ENCODE data around the gene SLC38A1.
"Not testable (repeated sequence)": the region's sequence is repeated elsewhere in the genome, so short reads cannot be mapped to it uniquely, and the experiment has no call there.

Gene SLC38A1

DNA sequence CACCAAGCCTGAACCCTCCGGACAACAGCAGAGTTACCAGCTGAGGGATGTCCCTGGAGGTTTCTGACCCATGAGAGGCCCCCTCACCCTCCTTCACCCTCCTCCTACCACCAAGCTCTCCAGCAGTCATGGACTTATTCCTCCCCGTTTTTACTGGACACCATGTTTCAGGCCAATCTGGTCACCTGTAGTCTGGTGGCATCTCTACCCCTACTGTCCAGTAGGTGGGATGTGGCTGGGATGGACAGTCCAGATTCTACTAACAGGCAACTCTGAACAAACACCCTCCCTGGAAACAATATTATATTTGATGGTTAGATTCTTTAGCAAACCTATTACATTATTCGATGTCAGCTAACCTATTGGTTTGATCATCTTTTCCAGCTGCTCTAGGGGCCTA lies 83.2 kb downstream of the SLC38A1 start:
- Mint-ChIP-seq H3K27ac (peak overlapping the region; percentile 76), H3K4me1 (ENCODE audit: low read depth) (peaks cover 59% of the 10 kb centered on the region), H3K36me3 (peaks cover 18% of the 10 kb centered on the region), H3K9me3 (ENCODE audit: low read depth) (no peaks in the 10 kb centered on the region), H3K27me3 (no peaks in the 10 kb centered on the region), H3K4me3 (no peak overlapping the region)

DNA sequence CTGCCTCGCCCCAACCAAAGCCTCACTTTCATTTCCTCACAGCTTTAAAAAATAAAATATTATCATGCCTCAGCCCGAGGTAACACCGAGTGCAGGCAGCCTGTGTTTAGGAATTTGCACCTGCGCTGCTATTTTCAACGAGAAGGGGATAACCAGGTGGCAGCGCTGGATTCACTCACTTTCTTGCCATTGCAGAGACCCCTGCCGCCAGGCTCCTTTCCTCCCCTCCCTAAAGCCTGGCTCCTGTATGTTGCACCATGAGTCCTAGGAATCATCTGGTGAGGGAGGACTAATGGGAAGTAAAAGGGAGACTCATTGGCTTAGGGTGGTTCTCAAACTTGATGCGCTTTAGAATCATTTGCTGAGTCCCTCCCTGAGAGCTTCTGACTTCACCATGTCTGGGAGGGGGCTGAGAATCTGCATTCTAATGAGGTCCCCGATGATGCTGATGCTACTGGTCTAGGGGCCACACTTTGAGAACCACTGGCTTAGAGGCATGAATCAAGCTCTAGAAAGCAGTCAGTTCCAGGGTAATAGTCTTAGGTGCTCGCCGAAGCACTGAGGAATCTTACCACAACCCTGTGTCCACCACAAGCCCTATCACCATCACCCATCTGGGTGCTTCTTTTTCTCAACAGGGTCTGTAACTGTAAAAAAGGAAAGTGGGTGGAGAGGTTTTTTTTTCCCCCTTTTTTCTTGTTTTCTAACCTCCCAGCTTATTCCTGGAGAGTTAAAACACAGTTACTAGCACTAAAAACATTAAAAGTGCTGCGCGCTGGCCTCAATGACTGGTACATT lies 83.8 kb downstream of the SLC38A1 start:
- Mint-ChIP-seq H3K9me3 (ENCODE audit: low read depth) (no peaks in the 10 kb centered on the region), H3K4me3 (no peak overlapping the region), H3K27me3 (no peaks in the 10 kb centered on the region), H3K36me3 (peaks cover 13% of the 10 kb centered on the region), H3K27ac (peak overlapping the region; percentile 80), H3K4me1 (ENCODE audit: low read depth) (peaks cover 60% of the 10 kb centered on the region)

DNA sequence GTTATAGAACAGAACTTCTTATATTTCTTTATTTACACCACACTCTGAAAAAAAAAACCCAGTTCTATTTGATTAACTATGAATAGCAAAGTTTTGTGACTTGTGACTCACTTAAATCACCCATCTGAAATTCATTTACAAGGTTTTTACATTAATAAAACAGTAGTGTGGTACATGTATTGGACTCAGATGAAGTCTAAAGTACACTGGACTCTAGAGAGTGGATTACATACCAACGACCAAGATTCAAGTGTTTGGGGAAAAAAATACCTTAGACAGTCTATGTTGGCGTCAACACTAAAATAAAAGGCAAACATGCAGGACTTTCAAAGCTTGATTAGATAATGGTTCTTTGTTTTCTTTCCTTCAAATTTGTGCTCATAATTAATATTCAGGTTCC lies 85.7 kb downstream of the SLC38A1 start:
- no peaks in the 10 kb centered on the region for H3K27me3 Mint-ChIP-seq
- no peak overlapping the region for H3K4me3 Mint-ChIP-seq
- no peaks in the 10 kb centered on the region for H3K9me3 Mint-ChIP-seq (ENCODE audit: low read depth)
- peaks cover 64% of the 10 kb centered on the region for H3K4me1 Mint-ChIP-seq (ENCODE audit: low read depth)
- peaks cover 8% of the 10 kb centered on the region for H3K36me3 Mint-ChIP-seq
- peak overlapping the region; percentile 2 for H3K27ac Mint-ChIP-seq

DNA sequence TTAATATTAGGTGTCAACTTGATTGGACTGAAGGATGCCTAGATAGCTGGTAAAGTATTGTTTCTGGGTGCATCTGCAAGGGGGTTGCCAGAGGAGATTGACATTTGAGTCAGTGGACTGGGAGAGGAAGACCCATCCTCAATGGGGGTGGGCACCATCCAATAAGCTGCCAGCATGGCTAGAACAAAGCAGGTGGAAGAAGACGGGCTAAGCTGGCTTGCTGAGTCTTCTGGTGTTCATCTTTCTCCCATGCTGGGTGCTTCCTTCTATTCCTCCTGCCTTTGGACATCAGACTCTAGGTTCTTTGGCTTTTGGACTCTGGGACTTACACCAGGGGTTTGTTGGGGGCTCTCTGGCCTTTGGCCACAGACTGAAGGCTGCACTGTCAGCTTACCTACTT lies 87.4 kb downstream of the SLC38A1 start:
- Mint-ChIP-seq H3K27ac (peak overlapping the region; percentile 72), H3K4me3 (no peak overlapping the region), H3K9me3 (ENCODE audit: low read depth) (no peaks in the 10 kb centered on the region), H3K27me3 (no peaks in the 10 kb centered on the region), H3K36me3 (peaks cover 5% of the 10 kb centered on the region), H3K4me1 (ENCODE audit: low read depth) (peaks cover 65% of the 10 kb centered on the region)

DNA sequence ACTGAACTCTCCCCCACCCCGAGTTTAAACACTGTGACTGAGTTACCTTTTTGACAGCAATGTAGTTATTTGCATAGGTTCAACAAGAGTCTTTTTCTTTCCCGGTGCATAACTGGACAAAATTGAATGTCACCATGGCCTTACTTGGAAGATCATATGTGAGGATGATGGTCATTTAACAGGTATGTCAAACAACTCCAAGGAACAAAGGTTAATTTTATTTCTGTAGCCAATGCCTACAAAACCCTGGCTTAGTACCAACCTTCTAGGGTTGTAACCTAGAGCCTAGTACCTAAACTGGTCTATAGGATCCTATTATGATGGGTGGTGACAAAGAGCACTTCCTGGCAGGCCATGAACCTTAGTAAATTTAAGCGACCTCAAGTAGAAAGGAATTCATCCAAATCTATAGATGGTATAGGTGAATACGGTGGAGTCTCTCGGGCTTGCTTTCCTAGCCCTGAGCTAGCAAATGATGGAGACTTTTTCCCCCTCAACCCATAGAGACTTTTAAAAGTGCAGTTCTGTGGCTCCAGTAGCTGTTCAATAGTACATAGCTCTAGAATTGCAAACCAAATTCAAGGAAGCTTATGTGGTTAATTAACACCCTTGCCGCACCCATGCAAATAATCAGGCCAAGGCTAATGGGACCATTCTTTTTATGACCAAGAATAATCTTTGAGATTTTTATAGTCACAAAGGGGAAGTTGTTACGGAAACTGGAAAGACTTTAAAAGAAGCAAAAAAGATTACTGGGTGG lies 89.0 kb downstream of the SLC38A1 start:
- Mint-ChIP-seq H3K4me1 (ENCODE audit: low read depth) (peaks cover 64% of the 10 kb centered on the region), H3K4me3 (no peak overlapping the region), H3K9me3 (ENCODE audit: low read depth) (no peaks in the 10 kb centered on the region), H3K36me3 (peaks cover 7% of the 10 kb centered on the region), H3K27me3 (no peaks in the 10 kb centered on the region), H3K27ac (peak overlapping the region; percentile 81)

DNA sequence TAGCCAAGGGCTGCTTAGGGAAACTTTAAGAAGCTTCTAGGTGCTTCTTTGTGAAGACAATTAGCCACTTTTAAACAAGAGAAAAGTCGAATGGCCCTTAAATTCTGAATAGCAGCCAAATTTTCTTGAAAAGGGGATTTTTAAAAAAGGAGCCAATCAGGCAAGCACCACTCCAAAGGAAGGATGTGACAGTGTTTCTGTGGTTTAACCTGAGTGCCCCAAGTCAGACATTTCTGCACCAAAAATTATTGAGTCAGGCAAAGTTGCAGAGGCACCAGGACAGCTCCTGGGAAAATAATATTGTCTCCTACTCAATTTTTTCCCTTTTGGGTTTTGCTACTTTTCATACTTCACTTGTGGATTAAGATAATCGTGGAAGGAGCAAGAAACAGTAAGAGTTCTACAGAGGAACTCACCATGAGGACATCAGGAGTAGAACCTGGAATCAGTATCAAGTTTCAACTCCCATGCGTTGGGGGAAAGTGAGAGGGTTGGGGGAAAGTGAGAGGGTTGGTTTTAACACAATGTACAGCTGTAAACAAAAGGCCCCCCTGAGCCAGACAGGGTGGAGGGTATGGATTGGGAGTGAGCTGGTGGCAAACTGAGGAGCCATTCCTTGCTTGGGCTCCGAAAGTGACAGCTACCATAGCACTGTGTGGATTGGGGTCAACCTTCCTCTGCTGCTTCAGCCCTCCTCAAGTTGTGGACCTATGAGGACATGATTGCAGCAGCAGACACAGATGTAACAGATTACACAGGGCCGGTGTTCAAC lies 90.8 kb downstream of the SLC38A1 start:
- Mint-ChIP-seq H3K27ac (peak overlapping the region; percentile 76), H3K36me3 (peaks cover 4% of the 10 kb centered on the region), H3K4me3 (peak overlapping the region; percentile 44), H3K9me3 (ENCODE audit: low read depth) (no peaks in the 10 kb centered on the region), H3K4me1 (ENCODE audit: low read depth) (peaks cover 62% of the 10 kb centered on the region), H3K27me3 (no peaks in the 10 kb centered on the region)

DNA sequence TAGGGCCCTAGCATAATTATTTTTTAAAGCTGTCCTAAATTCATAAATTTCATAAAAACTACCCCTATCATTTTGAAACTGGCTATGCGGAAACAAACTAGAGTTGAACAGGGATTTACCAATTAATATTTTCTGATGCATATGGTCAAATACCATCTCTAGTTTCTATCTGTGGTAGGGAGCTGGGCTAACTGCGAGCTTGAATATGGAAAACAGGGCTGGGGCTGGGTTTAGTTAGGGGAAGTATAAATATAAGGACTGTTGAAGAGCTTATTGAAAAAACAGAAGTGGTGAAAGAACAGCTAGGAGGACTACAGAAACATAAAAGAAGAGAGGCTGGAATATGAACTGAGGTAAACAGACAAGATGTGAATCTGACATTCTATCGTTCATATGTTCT lies 91.8 kb downstream of the SLC38A1 start:
- Mint-ChIP-seq H3K9me3 (ENCODE audit: low read depth) (no peaks in the 10 kb centered on the region), H3K36me3 (peaks cover 2% of the 10 kb centered on the region), H3K27ac (no peak overlapping the region), H3K4me3 (no peak overlapping the region), H3K4me1 (ENCODE audit: low read depth) (peaks cover 62% of the 10 kb centered on the region), H3K27me3 (no peaks in the 10 kb centered on the region)

DNA sequence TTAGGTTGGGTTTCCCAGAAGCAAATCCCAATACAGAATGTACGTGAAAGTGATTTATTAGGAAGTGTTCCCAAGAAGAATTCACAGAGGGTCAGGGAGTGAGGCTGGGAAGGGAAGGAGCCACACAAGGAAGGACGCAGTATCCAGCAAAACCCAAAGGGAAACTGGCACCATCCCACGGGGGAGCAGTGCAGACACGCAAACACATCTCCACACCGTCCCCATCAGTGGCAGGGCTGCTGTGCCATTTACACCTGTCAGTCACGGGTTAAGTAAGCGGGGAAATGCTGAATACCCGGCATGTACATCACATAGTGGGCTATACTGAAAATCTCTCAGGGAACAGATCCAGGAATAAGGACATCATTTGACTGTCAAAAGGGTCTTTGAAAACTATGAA lies 93.9 kb downstream of the SLC38A1 start:
- peaks cover 44% of the 10 kb centered on the region for H3K4me1 Mint-ChIP-seq (ENCODE audit: low read depth)
- H3K4me3 Mint-ChIP-seq = no peak overlapping the region
- H3K27ac Mint-ChIP-seq = no peak overlapping the region
- H3K36me3 Mint-ChIP-seq = peaks cover 2% of the 10 kb centered on the region
- H3K9me3 Mint-ChIP-seq (ENCODE audit: low read depth) = no peaks in the 10 kb centered on the region
- no peaks in the 10 kb centered on the region for H3K27me3 Mint-ChIP-seq

DNA sequence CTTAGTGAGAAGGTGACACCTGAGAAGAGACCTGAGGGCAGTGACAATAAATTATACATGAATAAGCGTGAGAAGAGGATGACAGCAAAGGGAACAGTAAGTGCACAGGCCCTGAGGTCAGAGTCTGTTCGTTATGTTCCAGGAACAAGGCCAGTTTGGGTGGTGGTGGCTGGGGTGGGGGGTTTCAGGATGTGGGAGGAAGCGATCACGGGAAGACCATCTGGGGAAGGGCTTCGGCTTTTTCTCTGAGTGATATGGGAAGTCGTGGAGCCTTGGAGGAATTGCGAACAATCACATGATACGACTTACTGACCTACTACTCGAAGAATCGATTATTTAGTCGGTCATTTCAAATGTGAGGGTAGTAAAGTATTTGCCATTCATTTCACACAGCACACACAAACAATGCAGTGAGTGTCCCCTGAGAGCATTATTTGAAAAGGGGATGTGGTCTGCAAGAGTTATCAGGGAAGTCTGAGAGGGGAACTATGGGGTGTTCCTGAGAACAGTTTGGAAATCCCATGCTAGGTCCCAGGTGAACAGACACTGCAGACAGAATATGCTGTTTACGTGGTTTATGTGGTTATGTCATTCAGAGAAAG lies 94.7 kb downstream of the SLC38A1 start:
- peaks cover 6% of the 10 kb centered on the region for H3K36me3 Mint-ChIP-seq
- no peak overlapping the region for H3K4me3 Mint-ChIP-seq
- H3K27ac Mint-ChIP-seq = peak overlapping the region; percentile 12
- no peaks in the 10 kb centered on the region for H3K27me3 Mint-ChIP-seq
- H3K9me3 Mint-ChIP-seq (ENCODE audit: low read depth) = no peaks in the 10 kb centered on the region
- peaks cover 42% of the 10 kb centered on the region for H3K4me1 Mint-ChIP-seq (ENCODE audit: low read depth)

DNA sequence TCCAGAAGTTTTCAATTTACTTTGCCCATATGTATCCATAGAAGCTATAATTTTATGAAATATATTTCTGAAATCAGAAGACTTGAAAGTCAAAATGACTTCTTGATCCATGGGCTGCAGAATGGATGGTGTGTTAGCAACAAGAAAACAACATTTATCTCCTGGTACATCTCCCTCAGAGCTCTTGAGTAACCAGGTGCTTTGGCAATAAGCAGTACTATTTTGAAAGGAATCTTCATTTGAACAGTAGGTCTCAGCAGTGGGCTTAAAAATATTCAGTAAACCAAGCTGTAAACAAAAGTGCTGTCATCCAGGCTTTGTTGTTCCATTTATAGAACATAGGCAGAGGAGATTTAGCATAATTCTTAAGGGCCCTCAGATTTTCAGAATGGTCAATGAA lies 100.4 kb downstream of the SLC38A1 start:
- Mint-ChIP-seq H3K36me3 (peaks cover 8% of the 10 kb centered on the region), H3K9me3 (ENCODE audit: low read depth) (peaks cover 4% of the 10 kb centered on the region), H3K4me3 (no peak overlapping the region), H3K27me3 (no peaks in the 10 kb centered on the region), H3K4me1 (ENCODE audit: low read depth) (peaks cover 12% of the 10 kb centered on the region), H3K27ac (no peak overlapping the region)

DNA sequence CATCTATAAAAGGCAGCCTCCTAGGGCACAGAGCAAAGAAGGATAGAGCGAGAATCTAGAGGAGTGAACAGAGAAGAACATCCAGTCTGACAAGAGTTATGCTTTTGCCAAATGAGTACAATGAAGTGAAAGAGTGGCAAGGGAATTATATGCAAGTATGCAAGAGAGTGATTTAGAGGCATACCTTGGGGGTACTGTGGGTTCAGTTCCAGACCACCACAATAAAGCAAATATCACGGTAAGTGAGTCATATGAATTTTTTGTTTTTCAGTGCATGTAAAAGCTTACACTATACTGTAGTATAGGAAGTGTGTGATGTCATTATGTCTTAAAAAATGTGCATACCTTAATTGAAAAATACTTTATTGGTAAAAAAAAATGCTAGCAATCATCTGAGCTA lies 101.4 kb downstream of the SLC38A1 start:
- peaks cover 4% of the 10 kb centered on the region for H3K9me3 Mint-ChIP-seq (ENCODE audit: low read depth)
- H3K4me1 Mint-ChIP-seq (ENCODE audit: low read depth) = peaks cover 12% of the 10 kb centered on the region
- peaks cover 8% of the 10 kb centered on the region for H3K36me3 Mint-ChIP-seq
- H3K4me3 Mint-ChIP-seq = no peak overlapping the region
- no peaks in the 10 kb centered on the region for H3K27me3 Mint-ChIP-seq
- H3K27ac Mint-ChIP-seq = no peak overlapping the region

DNA sequence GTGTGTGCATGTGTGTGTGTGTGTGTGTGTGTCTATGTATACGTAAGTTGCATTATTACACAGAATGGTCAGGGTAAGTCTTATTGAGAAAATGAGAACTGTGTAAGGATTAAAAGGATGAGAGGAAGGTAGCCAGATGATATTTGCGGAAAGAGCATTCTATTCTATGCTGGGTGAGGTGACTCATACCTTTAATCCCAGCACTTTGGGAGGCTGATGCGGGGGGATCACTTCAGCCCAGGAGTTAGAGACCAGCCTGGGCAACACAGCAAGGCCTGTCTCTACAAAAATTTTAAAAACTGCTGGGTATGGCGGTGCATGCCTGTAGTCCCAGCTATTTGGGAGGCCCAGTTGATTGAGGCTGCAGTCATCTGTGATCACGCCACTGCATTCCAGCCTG lies 103.7 kb downstream of the SLC38A1 start:
- Mint-ChIP-seq H3K36me3 (peaks cover 8% of the 10 kb centered on the region), H3K4me3 (no peak overlapping the region), H3K27me3 (no peaks in the 10 kb centered on the region), H3K27ac (no peak overlapping the region), H3K9me3 (ENCODE audit: low read depth) (peaks cover 4% of the 10 kb centered on the region), H3K4me1 (ENCODE audit: low read depth) (peaks cover 12% of the 10 kb centered on the region)

DNA sequence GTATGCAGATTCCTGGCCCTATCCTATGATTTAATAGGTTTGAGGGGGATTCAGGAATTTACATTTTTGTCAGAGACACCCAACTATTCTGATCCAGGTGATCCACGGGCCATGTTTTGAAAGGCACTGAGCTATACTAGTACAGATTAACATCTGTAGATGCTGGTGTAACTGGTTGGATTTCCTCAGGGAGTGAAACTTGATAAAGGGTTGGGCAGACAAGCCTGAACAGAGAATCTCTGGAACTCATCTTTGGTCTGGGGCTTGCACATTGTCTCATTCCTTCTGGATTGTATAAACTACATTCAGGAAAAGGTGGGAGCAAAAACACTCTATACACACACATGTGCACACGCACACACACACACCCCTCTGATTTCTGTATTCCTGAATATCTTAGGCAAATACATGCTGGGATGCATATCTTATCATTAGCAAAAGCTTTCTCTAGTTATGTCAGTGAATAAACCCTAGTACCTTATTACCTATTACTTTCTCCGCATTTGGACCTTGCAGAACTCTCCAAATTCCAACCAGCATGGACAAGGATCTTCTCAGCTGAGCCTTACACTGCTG lies 104.6 kb downstream of the SLC38A1 start:
- Mint-ChIP-seq H3K27me3 (no peaks in the 10 kb centered on the region), H3K27ac (no peak overlapping the region), H3K4me3 (no peak overlapping the region), H3K36me3 (peaks cover 4% of the 10 kb centered on the region), H3K4me1 (ENCODE audit: low read depth) (peaks cover 5% of the 10 kb centered on the region), H3K9me3 (ENCODE audit: low read depth) (peaks cover 4% of the 10 kb centered on the region)

DNA sequence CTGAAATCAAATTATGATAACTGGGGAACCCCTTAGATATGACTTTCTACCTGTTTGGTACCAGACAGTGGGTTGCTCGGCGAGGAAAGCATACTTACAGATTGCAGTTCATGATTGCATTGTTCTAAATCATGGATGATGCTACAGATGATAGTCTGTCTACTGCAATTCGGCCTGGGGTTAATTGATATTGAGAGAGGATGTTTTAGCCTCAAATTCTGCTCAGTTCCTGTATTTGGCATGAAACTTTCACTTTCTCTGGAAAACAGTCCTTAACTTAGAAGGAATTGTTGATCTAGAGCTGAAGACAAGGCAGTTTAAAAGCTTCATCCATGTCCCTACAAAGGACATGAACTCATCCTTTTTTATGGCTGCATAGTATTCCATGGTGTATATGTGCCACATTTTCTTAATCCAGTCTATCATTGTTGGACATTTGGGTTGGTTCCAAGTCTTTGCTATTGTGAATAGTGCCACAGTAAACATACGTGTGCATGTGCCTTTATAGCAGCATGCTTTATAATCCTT lies 106.2 kb downstream of the SLC38A1 start:
- not testable (repeated sequence) for H3K36me3 Mint-ChIP-seq; H3K27me3 Mint-ChIP-seq; H3K27ac Mint-ChIP-seq; H3K4me3 Mint-ChIP-seq; H3K9me3 Mint-ChIP-seq (ENCODE audit: low read depth)
- H3K4me1 Mint-ChIP-seq (ENCODE audit: low read depth) = peaks cover 15% of the 10 kb centered on the region

Measured in activated naive CD8-positive, alpha-beta T cell (primary cell).